DOHH2 (cell line): ENCODE results near the gene SH3RF2.

Experiments
- EZH2phosphoT487 ChIP-seq: fragments of 200-600 bp; sonication (generic); IDR thresholded peaks from 2 replicates; pipeline ENCODE4 v1.6.1; 2017; ENCODE audit warnings: borderline replicate concordance, mild to moderate bottlenecking, antibody characterized with exemption, low read length, moderate library complexity, mixed read lengths
- TF ChIP-seq, protein P1 (sequence below): fragments of 200-600 bp; sonication (generic); IDR thresholded peaks from one replicate; pipeline ENCODE4 v1.5.1; 2014; ENCODE audit warnings: antibody characterized with exemption, mild to moderate bottlenecking, low read depth, low read length; ENCODE audit not compliant: poor library complexity, severe bottlenecking

DNA sequence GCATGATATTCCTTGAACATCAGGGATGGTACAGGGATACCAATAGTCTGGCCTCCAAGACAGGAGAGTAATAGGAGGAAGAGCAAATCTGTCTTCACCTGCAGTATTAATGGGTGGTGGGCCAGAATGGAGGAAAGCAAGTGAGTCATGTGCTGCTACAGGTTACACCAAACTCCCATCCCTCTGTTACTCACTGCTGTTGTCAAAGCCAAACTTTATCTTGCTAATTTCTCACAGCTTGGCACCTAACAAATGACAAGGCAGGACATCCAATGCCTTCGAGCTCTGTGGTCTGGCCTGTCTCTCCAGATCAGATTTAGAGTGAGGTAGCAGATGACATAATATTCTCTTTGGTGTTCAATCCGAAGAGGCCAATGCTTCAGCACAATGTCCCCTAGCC is 142.2 kb downstream of the SH3RF2 start:
- TF ChIP-seq, protein P1, sequence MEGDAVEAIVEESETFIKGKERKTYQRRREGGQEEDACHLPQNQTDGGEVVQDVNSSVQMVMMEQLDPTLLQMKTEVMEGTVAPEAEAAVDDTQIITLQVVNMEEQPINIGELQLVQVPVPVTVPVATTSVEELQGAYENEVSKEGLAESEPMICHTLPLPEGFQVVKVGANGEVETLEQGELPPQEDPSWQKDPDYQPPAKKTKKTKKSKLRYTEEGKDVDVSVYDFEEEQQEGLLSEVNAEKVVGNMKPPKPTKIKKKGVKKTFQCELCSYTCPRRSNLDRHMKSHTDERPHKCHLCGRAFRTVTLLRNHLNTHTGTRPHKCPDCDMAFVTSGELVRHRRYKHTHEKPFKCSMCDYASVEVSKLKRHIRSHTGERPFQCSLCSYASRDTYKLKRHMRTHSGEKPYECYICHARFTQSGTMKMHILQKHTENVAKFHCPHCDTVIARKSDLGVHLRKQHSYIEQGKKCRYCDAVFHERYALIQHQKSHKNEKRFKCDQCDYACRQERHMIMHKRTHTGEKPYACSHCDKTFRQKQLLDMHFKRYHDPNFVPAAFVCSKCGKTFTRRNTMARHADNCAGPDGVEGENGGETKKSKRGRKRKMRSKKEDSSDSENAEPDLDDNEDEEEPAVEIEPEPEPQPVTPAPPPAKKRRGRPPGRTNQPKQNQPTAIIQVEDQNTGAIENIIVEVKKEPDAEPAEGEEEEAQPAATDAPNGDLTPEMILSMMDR, result no peak
- no peak for TF ChIP-seq EZH2phosphoT487
